HFFc6 (cell line): ENCODE data around the gene CAPS2. TPM values are rescaled to one million over a fixed set of nuclear protein-coding genes. Genes with fewer than 3 reads are reported as not detected.

ENCODE experiments used
- DNase-seq: peaks from one replicate; pipeline ENCODE4 v3.0.0-alpha.2; 2018
- H3K27ac Mint-ChIP-seq: 2 replicates; pipeline ENCODE4 v1.8.0; 2020; ENCODE audit warnings: mild to moderate bottlenecking, mixed read lengths
- H3K27me3 Mint-ChIP-seq: 2 replicates; pipeline ENCODE4 v1.8.0; 2021; ENCODE audit warnings: mild to moderate bottlenecking, moderate library complexity, mixed read lengths; ENCODE audit not compliant: insufficient read depth
- H3K36me3 Mint-ChIP-seq: 2 replicates; pipeline ENCODE4 v1.8.0; 2021; ENCODE audit warnings: low read depth, mixed read lengths
- H3K4me1 Mint-ChIP-seq: 2 replicates; pipeline ENCODE4 v1.8.0; 2020; ENCODE audit warnings: low read depth, mixed read lengths
- H3K4me3 Mint-ChIP-seq: 2 replicates; pipeline ENCODE4 v1.8.0; 2020; ENCODE audit warnings: mild to moderate bottlenecking, moderate library complexity, mixed read lengths
- H3K9me3 Mint-ChIP-seq: 2 replicates; pipeline ENCODE4 v1.8.0; 2020; ENCODE audit warnings: mild to moderate bottlenecking, mixed read lengths
- CTCF ChIP-seq: fragments of 200-600 bp; sonication (generic); IDR thresholded peaks from 2 replicates; pipeline ENCODE4 v1.5.0; 2021; ENCODE audit warnings: antibody characterized with exemption, mild to moderate bottlenecking
- long read RNA-seq: library from polyadenylated mRNA; unstranded; transcript quantifications from one replicate; pipeline ENCODE4 v2.0.0, GENCODE V29; 2019
- total RNA-seq, 6 experiments: library from RNA; stranded (reverse); fragmentation: NEBNext Ultra II Directional; extraction: Animal tissue kit (Norgen Biotek cat#: 25700); gene quantifications; 2 replicates in 1 of 6; 3 replicates in 5 of 6; pipeline ENCODE4 v1.2.3, GENCODE V29; 2021

CAPS2 gene
- 1 to 10 TPM; 2.0 to 3.3 (median 2.3) TPM for total RNA-seq
- long read RNA-seq, partial matches to known transcripts = 2 of 6 reads
- long read RNA-seq, other reads (novel, unspliced or antisense) = 4 of 6 reads

DNA sequence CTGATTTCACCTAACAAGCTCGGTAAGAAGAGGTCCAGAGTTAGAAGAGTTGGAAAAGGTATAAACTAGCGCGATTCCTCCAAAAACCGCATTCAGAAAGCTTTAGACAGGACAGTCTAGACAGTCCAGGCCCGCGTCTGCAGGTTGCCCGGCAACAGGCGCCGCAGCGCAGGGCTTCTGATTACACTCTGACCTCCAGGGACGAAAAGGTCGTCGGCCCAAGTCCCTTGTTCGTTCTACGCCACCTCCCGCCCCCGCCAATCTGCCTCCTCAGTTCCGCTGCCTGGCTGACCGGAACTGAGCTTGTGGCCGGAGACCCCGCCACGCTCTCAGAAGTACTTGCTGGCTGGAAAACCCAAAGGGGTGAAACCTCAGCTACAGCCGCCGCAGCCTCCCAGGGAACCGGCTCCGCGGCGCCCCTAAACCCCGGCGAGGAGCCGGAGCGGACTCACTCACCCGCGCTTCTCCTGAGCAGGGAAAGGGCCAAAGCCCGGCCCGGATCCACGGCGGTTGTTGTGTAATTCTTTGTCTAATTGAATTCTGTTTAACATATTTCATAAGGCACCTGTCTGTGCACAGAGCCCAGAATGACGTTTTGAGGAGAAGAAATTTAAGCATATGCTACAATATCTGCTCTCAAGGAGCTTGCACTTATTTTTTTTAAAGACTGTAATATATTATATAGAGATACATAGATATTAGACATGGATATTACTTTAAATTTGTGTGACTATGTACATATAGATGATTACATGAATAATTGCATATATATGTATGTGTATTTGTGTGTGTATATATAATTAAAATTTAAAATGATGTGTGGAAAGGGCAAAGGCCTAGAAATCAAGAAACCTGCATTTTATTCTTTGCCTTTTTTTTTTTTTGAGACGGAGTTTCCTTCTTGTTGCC lies at the start of gene CAPS2:
TSS of gene CAPS2 (minus strand) at position 407 of the 909 bp plus-strand sequence. CDS start 3,826 bp downstream, outside the sequence.
- no peaks in the 10 kb centered on the region for H3K9me3 Mint-ChIP-seq
- peak; percentile 77 for DNase-seq
- no peak for TF ChIP-seq CTCF
- peak within 1 kb of the TSS; percentile 97 for H3K4me3 Mint-ChIP-seq
- peak within 1 kb of the TSS; percentile 88 for H3K27ac Mint-ChIP-seq
- no peaks in the 10 kb centered on the region for H3K27me3 Mint-ChIP-seq
- peaks cover 27% of the 10 kb centered on the region for H3K4me1 Mint-ChIP-seq
- no peaks in the 10 kb centered on the region for H3K36me3 Mint-ChIP-seq

DNA sequence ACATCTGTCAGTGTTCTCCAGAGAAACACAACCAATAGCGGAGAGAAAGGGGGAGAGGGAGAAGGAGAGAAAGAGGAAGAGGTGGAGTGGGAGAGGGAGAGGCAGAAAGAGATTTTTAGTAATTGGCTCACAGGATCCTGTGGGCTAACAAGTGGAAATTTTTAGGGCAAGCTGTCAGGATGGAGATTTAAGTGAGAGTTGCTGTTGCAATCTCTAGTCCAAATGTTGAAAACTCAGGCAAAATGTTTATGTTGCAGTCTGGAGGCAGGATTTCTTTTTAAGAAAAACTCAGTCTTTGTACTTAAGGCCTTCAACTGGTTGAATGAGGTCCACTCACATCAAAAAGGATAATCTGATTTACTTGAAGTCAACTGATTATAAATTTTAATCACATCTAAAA lies 48.2 kb upstream of the CAPS2 start:
- Mint-ChIP-seq H3K4me1 (0 out of 2 replicates have a peak, but pooled peaks cover 4% of the 10 kb centered on the region), H3K27me3 (peaks cover 3% of the 10 kb centered on the region), H3K9me3 (no peaks in the 10 kb centered on the region), H3K36me3 (no peaks in the 10 kb centered on the region), H3K4me3 (no peak overlapping the region), H3K27ac (no peak overlapping the region)
- DNase-seq = no peak
- TF ChIP-seq CTCF = no peak

DNA sequence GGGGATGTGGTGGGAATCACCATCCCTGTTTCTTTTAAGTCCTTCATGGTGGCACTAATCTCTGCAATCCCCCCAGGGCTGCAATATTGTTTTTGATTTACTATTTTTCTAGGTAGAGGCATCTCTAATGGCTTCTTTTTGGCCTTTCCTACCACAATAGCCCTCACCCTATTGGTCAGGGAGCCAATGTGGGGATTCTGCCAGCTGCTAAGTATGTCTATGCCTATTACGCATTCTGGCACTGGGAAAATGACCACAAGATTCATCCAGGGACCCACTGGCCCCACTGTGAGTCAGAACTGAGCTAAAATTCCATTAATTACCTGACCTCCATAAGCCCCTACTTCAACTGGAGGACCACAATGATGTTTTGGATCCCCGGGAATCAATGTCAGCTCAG lies 44.8 kb upstream of the CAPS2 start:
- H3K4me3 Mint-ChIP-seq = no peak overlapping the region
- H3K36me3 Mint-ChIP-seq = no peaks in the 10 kb centered on the region
- TF ChIP-seq CTCF = no peak
- no peaks in the 10 kb centered on the region for H3K9me3 Mint-ChIP-seq
- 0 out of 2 replicates have a peak, but pooled peaks cover 4% of the 10 kb centered on the region for H3K4me1 Mint-ChIP-seq
- no peak for DNase-seq
- no peak overlapping the region for H3K27ac Mint-ChIP-seq
- H3K27me3 Mint-ChIP-seq = peaks cover 3% of the 10 kb centered on the region

GRCh38 chr12:75366629-75367028 lies 36.5 kb upstream of the CAPS2 start:
- no peaks in the 10 kb centered on the region for H3K9me3 Mint-ChIP-seq
- no peaks in the 10 kb centered on the region for H3K27me3 Mint-ChIP-seq
- no peak for TF ChIP-seq CTCF
- no peak overlapping the region; the same call in 1 of the 2 replicates for H3K4me3 Mint-ChIP-seq
- peak overlapping the region; percentile 14; the same call in 1 of the 2 replicates for H3K27ac Mint-ChIP-seq
- no peak for DNase-seq
- no peaks in the 10 kb centered on the region for H3K36me3 Mint-ChIP-seq
- H3K4me1 Mint-ChIP-seq = peaks cover 13% of the 10 kb centered on the region

GRCh38 chr12:75364919-75365318 lies 34.8 kb upstream of the CAPS2 start:
- Mint-ChIP-seq H3K27me3 (no peaks in the 10 kb centered on the region), H3K36me3 (no peaks in the 10 kb centered on the region), H3K9me3 (no peaks in the 10 kb centered on the region), H3K27ac (no peak overlapping the region), H3K4me3 (no peak overlapping the region), H3K4me1 (peaks cover 13% of the 10 kb centered on the region)
- no peak for TF ChIP-seq CTCF
- no peak for DNase-seq
